ENCODE results near the gene TBC1D5. TPM values are rescaled to one million over a fixed set of nuclear protein-coding genes. Genes with fewer than 3 reads are reported as not detected.

Gene TBC1D5
- total RNA-seq, 1 experiment from 2014 or later = 36.4 TPM

GRCh38 chr3:17551895-17552294 lies 190.5 kb downstream of the TBC1D5 start:
- Mint-ChIP-seq H3K4me1 (ENCODE audit: low read depth, unreplicated experiment) (peaks cover 13% of the 10 kb centered on the region), H3K27ac (ENCODE audit: unreplicated experiment) (no peak overlapping the region), H3K4me3 (ENCODE audit: unreplicated experiment) (no peak overlapping the region), H3K9me3 (ENCODE audit: unreplicated experiment) (no peaks in the 10 kb centered on the region), H3K36me3 (ENCODE audit: insufficient read depth, unreplicated experiment) (peaks cover 8% of the 10 kb centered on the region), H3K27me3 (ENCODE audit: insufficient read depth, unreplicated experiment) (no peaks in the 10 kb centered on the region)
- intact Hi-C loops (cut with micrococcal nuclease; ENCODE audit: unreplicated experiment) = no loop called here
- no peak for DNase-seq
- Histone ChIP-seq H3K36me3 (ENCODE audit: control insufficient read depth, insufficient read depth, low read length) (no peaks in the 10 kb centered on the region), H3K4me3 (ENCODE audit: low read depth, low read length) (no peak overlapping the region), H3K9me3 (no peaks in the 10 kb centered on the region; the same call in 1 of the 2 replicates), H3K4me1 (peaks cover 32% of the 10 kb centered on the region), H3K27me3 (replicated peaks; ENCODE audit: control insufficient read depth, insufficient read depth, low read length) (no peaks in the 10 kb centered on the region)
- ChIA-PET POLR2A (no interaction called here), CTCF (no interaction called here)
- BruUV-seq (replicated peaks) = no TSS peak
- no peak for TF ChIP-seq CTCF (IDR thresholded peaks at IDR 0.05; ENCODE audit: insufficient read depth in 1 of 2, low read depth in 1 of 2, low read length in 1 of 2, severe bottlenecking in 1 of 2, unreplicated experiment in 1 of 2)

- Mint-ChIP-seq H3K36me3 (ENCODE audit: insufficient read depth, unreplicated experiment) (peaks cover 8% of the 10 kb centered on the region), H3K4me3 (ENCODE audit: unreplicated experiment) (no peak overlapping the region), H3K27me3 (ENCODE audit: insufficient read depth, unreplicated experiment) (no peaks in the 10 kb centered on the region), H3K27ac (ENCODE audit: unreplicated experiment) (no peak overlapping the region), H3K9me3 (ENCODE audit: unreplicated experiment) (no peaks in the 10 kb centered on the region), H3K4me1 (ENCODE audit: low read depth, unreplicated experiment) (peaks cover 10% of the 10 kb centered on the region)
- POLR2A ChIA-PET = no interaction called here
- H3K4me1 ChIP-seq = peaks cover 26% of the 10 kb centered on the region
- DNase-seq = no peak
- CTCF ChIA-PET = no interaction called here
- no peaks in the 10 kb centered on the region for H3K36me3 ChIP-seq (ENCODE audit: control insufficient read depth, insufficient read depth, low read length)
- intact Hi-C loops (cut with micrococcal nuclease; ENCODE audit: unreplicated experiment) = no loop called here
- no peaks in the 10 kb centered on the region for H3K27me3 ChIP-seq (replicated peaks; ENCODE audit: control insufficient read depth, insufficient read depth, low read length)
- no TSS peak for BruUV-seq (replicated peaks)
- H3K4me3 ChIP-seq (ENCODE audit: low read depth, low read length) = no peak overlapping the region
- H3K9me3 ChIP-seq = no peaks in the 10 kb centered on the region; the same call in 1 of the 2 replicates
- TF ChIP-seq CTCF (IDR thresholded peaks at IDR 0.05; ENCODE audit: insufficient read depth in 1 of 2, low read depth in 1 of 2, low read length in 1 of 2, severe bottlenecking in 1 of 2, unreplicated experiment in 1 of 2) = no peak
These were observed 191.1 kb downstream of the TBC1D5 start for GRCh38 chr3:17551333-17551732.

- Mint-ChIP-seq H3K9me3 (ENCODE audit: unreplicated experiment) (no peaks in the 10 kb centered on the region), H3K4me1 (ENCODE audit: low read depth, unreplicated experiment) (peaks cover 3% of the 10 kb centered on the region), H3K27ac (ENCODE audit: unreplicated experiment) (no peak overlapping the region), H3K36me3 (ENCODE audit: insufficient read depth, unreplicated experiment) (peaks cover 7% of the 10 kb centered on the region), H3K27me3 (ENCODE audit: insufficient read depth, unreplicated experiment) (no peaks in the 10 kb centered on the region), H3K4me3 (ENCODE audit: unreplicated experiment) (no peak overlapping the region)
- no peak for TF ChIP-seq CTCF (IDR thresholded peaks at IDR 0.05; ENCODE audit: insufficient read depth in 1 of 2, low read depth in 1 of 2, low read length in 1 of 2, severe bottlenecking in 1 of 2, unreplicated experiment in 1 of 2)
- POLR2A ChIA-PET = no interaction called here
- H3K9me3 ChIP-seq = no peaks in the 10 kb centered on the region; the same call in 1 of the 2 replicates
- intact Hi-C loops (cut with micrococcal nuclease; ENCODE audit: unreplicated experiment) = no loop called here
- H3K36me3 ChIP-seq (ENCODE audit: control insufficient read depth, insufficient read depth, low read length) = no peaks in the 10 kb centered on the region
- H3K4me1 ChIP-seq = peaks cover 20% of the 10 kb centered on the region; the same call in 1 of the 2 replicates
- no peaks in the 10 kb centered on the region for H3K27me3 ChIP-seq (replicated peaks; ENCODE audit: control insufficient read depth, insufficient read depth, low read length)
- no peak overlapping the region for H3K4me3 ChIP-seq (ENCODE audit: low read depth, low read length)
- DNase-seq = no peak
- CTCF ChIA-PET = no interaction called here
- BruUV-seq (replicated peaks) = no TSS peak
These were observed 191.8 kb downstream of the TBC1D5 start for GRCh38 chr3:17550624-17551023.
